Measurements from ENCODE around the gene POLN. TPM values are rescaled to one million over a fixed set of nuclear protein-coding genes. Genes with fewer than 3 reads are reported as not detected.

Gene POLN
- total RNA-seq, 1 donor: 2.9 TPM

DNA sequence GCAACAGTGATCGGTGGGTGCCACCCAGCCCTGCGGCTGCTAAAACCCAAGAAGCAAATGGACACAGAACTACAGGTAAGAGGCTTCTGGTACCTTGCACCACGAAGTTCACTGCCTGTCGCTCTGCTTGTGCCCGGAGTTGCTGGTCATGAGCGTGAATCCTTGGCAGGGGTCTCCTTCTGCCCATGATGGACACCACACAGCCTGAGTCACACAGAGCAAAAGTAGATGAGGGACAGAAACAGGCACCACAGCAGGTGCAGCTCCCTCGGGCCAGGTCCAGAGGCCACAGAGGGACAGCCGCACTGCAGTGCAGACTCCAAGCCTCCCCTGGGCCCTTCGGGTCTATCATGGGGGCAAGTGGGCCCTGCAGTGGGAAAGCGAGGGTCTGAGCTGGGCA is 160.4 kb downstream of the POLN start:
- DNase-seq (ENCODE audit: insufficient read length, low spot score, missing footprints): no peak
- no peaks in the 10 kb centered on the region for H3K36me3 ChIP-seq (ENCODE audit: insufficient read depth, low read length)
- H3K4me3 ChIP-seq (ENCODE audit: insufficient read depth, low read length): no peak overlapping the region
- no peaks in the 10 kb centered on the region for H3K27me3 ChIP-seq (ENCODE audit: insufficient read depth, low read length)
- H3K4me2 ChIP-seq (ENCODE audit: insufficient read depth, low read length): no peak overlapping the region
- H4K20me1 ChIP-seq (ENCODE audit: insufficient read depth, low read length): no peaks in the 10 kb centered on the region
- H2AFZ ChIP-seq (ENCODE audit: low read length): no peak overlapping the region
- TF ChIP-seq, protein P1, sequence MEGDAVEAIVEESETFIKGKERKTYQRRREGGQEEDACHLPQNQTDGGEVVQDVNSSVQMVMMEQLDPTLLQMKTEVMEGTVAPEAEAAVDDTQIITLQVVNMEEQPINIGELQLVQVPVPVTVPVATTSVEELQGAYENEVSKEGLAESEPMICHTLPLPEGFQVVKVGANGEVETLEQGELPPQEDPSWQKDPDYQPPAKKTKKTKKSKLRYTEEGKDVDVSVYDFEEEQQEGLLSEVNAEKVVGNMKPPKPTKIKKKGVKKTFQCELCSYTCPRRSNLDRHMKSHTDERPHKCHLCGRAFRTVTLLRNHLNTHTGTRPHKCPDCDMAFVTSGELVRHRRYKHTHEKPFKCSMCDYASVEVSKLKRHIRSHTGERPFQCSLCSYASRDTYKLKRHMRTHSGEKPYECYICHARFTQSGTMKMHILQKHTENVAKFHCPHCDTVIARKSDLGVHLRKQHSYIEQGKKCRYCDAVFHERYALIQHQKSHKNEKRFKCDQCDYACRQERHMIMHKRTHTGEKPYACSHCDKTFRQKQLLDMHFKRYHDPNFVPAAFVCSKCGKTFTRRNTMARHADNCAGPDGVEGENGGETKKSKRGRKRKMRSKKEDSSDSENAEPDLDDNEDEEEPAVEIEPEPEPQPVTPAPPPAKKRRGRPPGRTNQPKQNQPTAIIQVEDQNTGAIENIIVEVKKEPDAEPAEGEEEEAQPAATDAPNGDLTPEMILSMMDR (IDR thresholded peaks at IDR 0.05; ENCODE audit: extremely low read depth, low read depth, low read length): no peak
- H3K9me3 ChIP-seq (ENCODE audit: low read depth, low read length): no peaks in the 10 kb centered on the region
- H3K27ac ChIP-seq (ENCODE audit: low read depth, low read length): no peak overlapping the region
- H3K79me2 ChIP-seq (ENCODE audit: insufficient read depth, low read length): no peaks in the 10 kb centered on the region
- H3K4me1 ChIP-seq (ENCODE audit: insufficient read depth, low read length): no peaks in the 10 kb centered on the region

DNA sequence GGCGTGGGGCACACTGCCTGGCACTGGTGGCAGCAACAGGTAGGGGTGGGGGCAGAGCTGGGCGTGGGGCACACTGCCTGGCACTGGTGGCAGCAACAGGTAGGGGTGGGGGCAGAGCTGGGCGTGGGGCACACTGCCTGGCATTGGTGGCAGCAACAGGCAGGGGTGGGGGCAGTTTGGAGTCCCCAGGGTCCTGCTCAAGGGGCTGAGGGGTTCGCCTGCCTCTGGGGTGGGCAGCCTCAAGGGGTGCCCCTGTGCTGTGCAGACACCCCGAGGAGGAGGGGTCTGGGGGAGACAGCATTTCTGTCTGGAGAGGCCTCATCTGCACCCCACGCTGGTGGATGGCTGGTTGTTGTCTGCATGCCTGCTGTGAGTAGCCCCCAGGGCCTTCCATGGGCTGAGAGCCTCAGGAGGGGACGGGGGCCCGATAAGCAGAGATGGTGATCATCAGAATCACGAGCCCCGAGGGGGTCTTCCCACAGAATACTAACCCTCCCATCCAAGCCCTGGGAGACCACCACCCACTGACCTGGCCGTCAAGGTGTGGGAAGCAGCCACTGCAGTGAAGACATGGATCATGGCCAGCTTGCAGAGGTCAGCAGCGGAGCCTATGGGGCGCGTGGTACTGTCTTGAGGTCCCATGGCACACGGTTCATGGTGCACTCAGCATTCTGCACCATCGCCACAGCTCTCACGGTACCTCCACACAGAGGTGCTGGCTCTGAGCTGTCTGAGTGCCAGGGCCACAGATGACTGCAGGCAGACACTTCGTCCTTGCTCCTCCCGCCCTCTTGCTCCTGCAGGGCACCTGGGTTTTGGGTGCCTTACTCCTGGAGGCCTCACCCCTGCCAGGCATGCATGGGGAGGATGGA is 161.3 kb downstream of the POLN start:
- peak; percentile 48 for DNase-seq (ENCODE audit: insufficient read length, low spot score, missing footprints)
- H3K4me2 ChIP-seq (ENCODE audit: insufficient read depth, low read length): no peak overlapping the region
- TF ChIP-seq, protein P1 (IDR thresholded peaks at IDR 0.05; ENCODE audit: extremely low read depth, low read depth, low read length): no peak
- no peaks in the 10 kb centered on the region for H3K9me3 ChIP-seq (ENCODE audit: low read depth, low read length)
- no peak overlapping the region for H2AFZ ChIP-seq (ENCODE audit: low read length)
- no peaks in the 10 kb centered on the region for H3K27me3 ChIP-seq (ENCODE audit: insufficient read depth, low read length)
- no peak overlapping the region for H3K4me3 ChIP-seq (ENCODE audit: insufficient read depth, low read length)
- H3K79me2 ChIP-seq (ENCODE audit: insufficient read depth, low read length): no peaks in the 10 kb centered on the region
- no peak overlapping the region for H3K27ac ChIP-seq (ENCODE audit: low read depth, low read length)
- H4K20me1 ChIP-seq (ENCODE audit: insufficient read depth, low read length): no peaks in the 10 kb centered on the region
- H3K4me1 ChIP-seq (ENCODE audit: insufficient read depth, low read length): no peaks in the 10 kb centered on the region
- H3K36me3 ChIP-seq (ENCODE audit: insufficient read depth, low read length): no peaks in the 10 kb centered on the region

DNA sequence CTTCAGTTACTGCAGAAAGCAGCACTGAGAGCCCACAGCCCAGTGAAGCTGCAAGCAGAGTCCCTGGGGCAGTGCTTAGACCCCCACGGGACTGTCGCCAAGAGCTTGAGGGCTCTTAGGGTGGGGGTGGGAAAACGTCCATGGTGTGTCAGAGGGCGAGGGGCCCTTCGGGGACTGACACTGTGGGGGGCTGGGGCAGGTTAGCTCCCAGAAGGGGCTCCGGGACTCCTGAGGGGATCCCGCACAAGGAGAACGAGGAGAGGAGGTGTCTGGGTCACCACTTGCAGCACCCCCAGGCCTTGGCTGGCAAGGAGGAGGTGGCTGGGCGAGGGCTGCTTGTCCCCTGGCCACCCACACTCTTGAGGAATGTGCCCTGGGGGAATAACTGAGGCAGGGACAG is 162.0 kb downstream of the POLN start:
- no peaks in the 10 kb centered on the region for H3K27me3 ChIP-seq (ENCODE audit: insufficient read depth, low read length)
- peak; percentile 56 for DNase-seq (ENCODE audit: insufficient read length, low spot score, missing footprints)

GRCh38 chr4:2079006-2079405 is 162.9 kb downstream of the POLN start:
- no peak overlapping the region for H3K4me3 ChIP-seq (ENCODE audit: insufficient read depth, low read length)
- H4K20me1 ChIP-seq (ENCODE audit: insufficient read depth, low read length): no peaks in the 10 kb centered on the region
- H3K4me1 ChIP-seq (ENCODE audit: insufficient read depth, low read length): no peaks in the 10 kb centered on the region
- H2AFZ ChIP-seq (ENCODE audit: low read length): no peak overlapping the region
- peak; percentile 73 for DNase-seq (ENCODE audit: insufficient read length, low spot score, missing footprints)
- H3K4me2 ChIP-seq (ENCODE audit: insufficient read depth, low read length): no peak overlapping the region
- H3K27me3 ChIP-seq (ENCODE audit: insufficient read depth, low read length): no peaks in the 10 kb centered on the region
- no peak overlapping the region for H3K27ac ChIP-seq (ENCODE audit: low read depth, low read length)
- TF ChIP-seq, protein P1 (IDR thresholded peaks at IDR 0.05; ENCODE audit: extremely low read depth, low read depth, low read length): no peak
- no peaks in the 10 kb centered on the region for H3K9me3 ChIP-seq (ENCODE audit: low read depth, low read length)
- H3K79me2 ChIP-seq (ENCODE audit: insufficient read depth, low read length): no peaks in the 10 kb centered on the region
- H3K36me3 ChIP-seq (ENCODE audit: insufficient read depth, low read length): no peaks in the 10 kb centered on the region

More for the DNA sequence above, 162.0 kb downstream of the POLN start:
- Histone ChIP-seq H3K36me3 (ENCODE audit: insufficient read depth, low read length) (no peaks in the 10 kb centered on the region), H3K79me2 (ENCODE audit: insufficient read depth, low read length) (no peaks in the 10 kb centered on the region), H3K4me1 (ENCODE audit: insufficient read depth, low read length) (no peaks in the 10 kb centered on the region), H2AFZ (ENCODE audit: low read length) (no peak overlapping the region), H3K4me2 (ENCODE audit: insufficient read depth, low read length) (no peak overlapping the region), H3K4me3 (ENCODE audit: insufficient read depth, low read length) (no peak overlapping the region), H3K27ac (ENCODE audit: low read depth, low read length) (no peak overlapping the region), H3K9me3 (ENCODE audit: low read depth, low read length) (no peaks in the 10 kb centered on the region), H4K20me1 (ENCODE audit: insufficient read depth, low read length) (no peaks in the 10 kb centered on the region)
- TF ChIP-seq, protein P1 (IDR thresholded peaks at IDR 0.05; ENCODE audit: extremely low read depth, low read depth, low read length): no peak
